ENCODE measurements around the gene TDRD15. TPM values are rescaled to one million over a fixed set of nuclear protein-coding genes. Genes with fewer than 3 reads are reported as not detected.

Gene TDRD15
- polyA plus RNA-seq, 2 of the 4 experiments (the other 2 are of a cell fraction) = not detected

- 3% methylated on average over 4 of the region's 4 CpGs for WGBS (ENCODE audit: missing lambda C conversion rate)
- Histone ChIP-seq H3K4me3 (no peak overlapping the region), H3K4me2 (no peak overlapping the region), H3K9me3 (no peaks in the 10 kb centered on the region), H3K4me1 (no peaks in the 10 kb centered on the region), H3K27ac (no peak overlapping the region)
- FAIRE-seq (no peak), ATAC-seq (no peak), DNase-seq (ENCODE audit: low read depth in 1 of 2, low spot score in 1 of 2) (no peak)
- POLR2A ChIA-PET = no interaction called here
- CTCF ChIA-PET = interaction anchor here (1.2 kb wide), 1 partner anchor 17 kb away, joined by 3 read pairs; no protein-coding TSS in a partner anchor
- no peak for TF ChIP-seq CHD2 (IDR thresholded peaks at IDR 0.05; ENCODE audit: low read length, partially characterized antibody)
- TF ChIP-seq ZSCAN20 (CRISPR knock-in tag; IDR thresholded peaks at IDR 0.05) = no peak
- no peak for TF ChIP-seq EP300 (IDR thresholded peaks at IDR 0.05)
- no peak for TF ChIP-seq KDM1A (IDR thresholded peaks at IDR 0.05; ENCODE audit: low read depth)
- TF ChIP-seq POLR2AphosphoS2 (conservative IDR thresholded peaks at IDR 0.05; ENCODE audit: low read length) = no peak
- TF ChIP-seq ESRRA (IDR thresholded peaks at IDR 0.05; ENCODE audit: borderline replicate concordance, low read length) = no peak
- no peak for TF ChIP-seq ZFP36 (IDR thresholded peaks at IDR 0.05; ENCODE audit: borderline replicate concordance, partially characterized antibody)
- TF ChIP-seq HOXB13 (CRISPR knock-in tag; IDR thresholded peaks at IDR 0.05; ENCODE audit: low read depth) = no peak
- no peak for TF ChIP-seq FOXS1 (CRISPR knock-in tag; IDR thresholded peaks at IDR 0.05)
- no peak for TF ChIP-seq CTCF (IDR thresholded peaks at IDR 0.05)
- no peak for TF ChIP-seq E2F6 (IDR thresholded peaks at IDR 0.05; ENCODE audit: borderline replicate concordance, low read depth)
- TF ChIP-seq ELK1 (IDR thresholded peaks at IDR 0.05; ENCODE audit: low read depth, low read length) = no peak
- no peak for TF ChIP-seq EHF (CRISPR knock-in tag; IDR thresholded peaks at IDR 0.05)
These were observed 59.5 kb downstream of the TDRD15 start for GRCh38 chr2:21183306-21183705.

- no peak for DNase-seq (ENCODE audit: low read depth in 1 of 2, low spot score in 1 of 2)
- ATAC-seq = no peak
- H3K4me2 ChIP-seq = no peak overlapping the region
- no peak overlapping the region for H3K27ac ChIP-seq
- H3K4me3 ChIP-seq = no peak overlapping the region
- no peaks in the 10 kb centered on the region for H3K4me1 ChIP-seq
- FAIRE-seq = no peak
- WGBS (ENCODE audit: missing lambda C conversion rate) = 12% methylated on average over 2 of the region's 2 CpGs
- TF ChIP-seq GATA3 (IDR thresholded peaks at IDR 0.05; ENCODE audit: borderline replicate concordance) (no peak), EHF (CRISPR knock-in tag; IDR thresholded peaks at IDR 0.05) (no peak), EP300 (IDR thresholded peaks at IDR 0.05) (no peak), FOSB (CRISPR knock-in tag; IDR thresholded peaks at IDR 0.05) (no peak), JUNB (IDR thresholded peaks at IDR 0.05) (no peak), HOXA7 (CRISPR knock-in tag; IDR thresholded peaks at IDR 0.05) (no peak), HES2 (IDR thresholded peaks at IDR 0.05) (no peak), ESRRA (IDR thresholded peaks at IDR 0.05; ENCODE audit: borderline replicate concordance, low read length) (no peak), REST (IDR thresholded peaks at IDR 0.05) (no peak), KDM5A (IDR thresholded peaks at IDR 0.05) (no peak), POLR2A (IDR thresholded peaks at IDR 0.05; ENCODE audit: low read length) (no peak), CBX2 (IDR thresholded peaks at IDR 0.05; ENCODE audit: borderline replicate concordance, low read depth) (no peak)
- ChIA-PET POLR2A (no interaction called here), CTCF (interaction anchor here (1.2 kb wide), 1 partner anchor 18 kb away, joined by 3 read pairs; no protein-coding TSS in a partner anchor)
- H3K9me3 ChIP-seq = no peaks in the 10 kb centered on the region
These were observed 60.0 kb downstream of the TDRD15 start for GRCh38 chr2:21183726-21184125.
